Testis (tissue), 2 donors: Measurements from ENCODE around the gene WDCP.

Experiments used
- CTCF ChIP-seq, 3 experiments: fragments of 450-650 bp in 2 of 3; fragments of 200-600 bp in 1 of 3; sonication (generic) in 1 of 3; IDR thresholded peaks; one replicate each; pipeline ENCODE4 v1.5.1; 2016 to 2019; ENCODE audit warnings: antibody characterized with exemption in 3 of 3, mild to moderate bottlenecking in 2 of 3, moderate library complexity in 1 of 3
- POLR2A ChIP-seq: fragments of 450-650 bp; IDR thresholded peaks from one replicate; pipeline ENCODE4 v1.6.1; 2017; ENCODE audit warnings: antibody characterized with exemption, mild to moderate bottlenecking, moderate library complexity

- TF ChIP-seq CTCF (IDR thresholded peaks at IDR 0.05) (peak in 1 of 3 experiments; percentile 3), POLR2A (no peak)
These were observed 25.8 kb downstream of the WDCP start for GRCh38 chr2:24021122-24021998.
